Activated CD8-positive, alpha-beta memory T cell treated with anti-CD3 and anti-CD28 coated beads, Interleukin-2, amount 10 ng/mL, durations not matched to agents 7 days and 5 days (primary cell): ENCODE data around the gene MED13L. TPM values are rescaled to one million over a fixed set of nuclear protein-coding genes. Genes with fewer than 3 reads are reported as not detected.
A peak's percentile ranks its signal among the peaks of the same experiment; 100 is the strongest.

Experiments
- ATAC-seq: fragments of 150-1000 bp; cut with Tn5 transposase; one replicate; pipeline ENCODE4 v1.10.0; 2021; ENCODE audit warnings: moderate library complexity
- CTCF ChIA-PET: fragments of 350-600 bp; sonication (Branson Sonifier 250); formaldehyde crosslinking; loops from one replicate; lab custom pipeline; 2021; ENCODE audit warnings: antibody characterized with exemption; lab: Charles Lee
- DNase-seq: peaks from one replicate; pipeline ENCODE4 v3.0.0-alpha.2; 2020
- H3K27ac Mint-ChIP-seq: one replicate; pipeline ENCODE4 v1.8.0; 2021; ENCODE audit warnings: mild to moderate bottlenecking, mixed read lengths
- H3K27me3 Mint-ChIP-seq: one replicate; pipeline ENCODE4 v1.8.0; 2021; ENCODE audit warnings: mixed read lengths
- H3K36me3 Mint-ChIP-seq: one replicate; pipeline ENCODE4 v1.8.0; 2021; ENCODE audit warnings: mild to moderate bottlenecking, mixed read lengths
- H3K4me1 Mint-ChIP-seq: one replicate; pipeline ENCODE4 v1.8.0; 2021; ENCODE audit warnings: mixed read lengths
- H3K4me3 Mint-ChIP-seq: one replicate; pipeline ENCODE4 v1.8.0; 2021; ENCODE audit warnings: mild to moderate bottlenecking, moderate library complexity, mixed read lengths
- H3K9me3 Mint-ChIP-seq: one replicate; pipeline ENCODE4 v1.8.0; 2022; ENCODE audit warnings: low read depth, mixed read lengths
- total RNA-seq, 2 experiments: library from RNA; stranded (reverse); gene quantifications; one replicate each; pipeline ENCODE4 v1.2.3, GENCODE V29; 2021

MED13L gene
- total RNA-seq, 2 experiments from 2014 or later, result 65.1 to 74.4 TPM

DNA sequence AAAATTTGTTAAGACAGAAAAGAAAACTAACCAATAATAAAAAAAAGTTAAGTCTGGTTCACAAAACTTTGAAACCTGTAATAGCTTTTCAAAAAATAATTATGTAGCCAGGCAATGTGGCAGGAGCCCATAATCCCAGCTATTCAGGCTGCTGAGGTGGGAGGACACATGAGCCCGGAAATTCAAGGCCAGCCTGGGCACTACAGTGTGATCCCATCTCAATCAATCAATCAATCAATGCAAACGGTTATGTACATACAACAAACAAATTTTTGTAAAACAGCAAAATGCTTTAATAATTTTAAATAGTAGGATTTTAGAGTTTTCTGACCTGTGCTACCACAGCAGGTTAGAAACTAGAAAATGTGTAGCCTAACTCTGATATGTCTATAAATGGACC, 152.4 kb downstream of the MED13L start:
- CTCF ChIA-PET, result no interaction called here
- no peak overlapping the region for H3K27ac Mint-ChIP-seq

DNA sequence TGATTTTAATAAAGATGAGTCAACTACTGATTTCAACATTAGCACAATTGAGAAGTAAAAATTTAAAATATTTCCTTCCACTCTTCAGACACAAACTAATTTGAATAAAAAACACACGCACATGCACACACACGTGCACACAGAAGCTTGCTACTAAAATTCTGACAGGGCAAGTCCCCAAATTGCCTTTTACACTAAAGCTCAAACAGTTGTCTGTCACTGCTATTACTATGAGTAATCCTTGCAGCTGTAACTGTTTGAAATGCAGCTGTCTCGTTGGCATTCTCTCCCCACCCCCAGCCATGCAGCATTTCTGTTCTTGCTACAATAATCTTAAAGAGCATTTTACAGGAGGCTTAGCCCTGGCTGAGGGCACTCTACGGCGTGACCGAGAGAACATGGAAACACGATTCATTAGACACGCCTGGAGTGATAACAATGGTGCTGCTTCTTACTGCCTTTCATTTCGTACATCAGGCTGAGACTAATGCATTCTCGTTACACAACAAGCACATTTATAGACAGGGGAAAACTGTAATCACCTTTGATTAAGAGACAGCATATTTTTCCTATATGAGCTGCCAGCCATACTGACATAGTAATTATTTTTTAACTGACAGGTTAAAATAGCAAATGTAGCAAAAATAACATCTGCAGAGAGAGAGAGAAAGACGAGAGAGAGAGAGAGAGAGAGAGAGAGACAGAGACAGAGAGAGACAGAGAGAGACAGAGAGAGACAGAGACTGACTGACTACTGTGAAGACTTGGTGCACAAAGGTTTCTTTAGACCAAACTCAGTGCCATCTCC, 153.8 kb downstream of the MED13L start:
- H3K4me3 Mint-ChIP-seq, result no peak overlapping the region
- no peak overlapping the region for H3K27ac Mint-ChIP-seq
- ATAC-seq (peak; percentile 63), DNase-seq (peak; percentile 42)
- peaks cover 36% of the 10 kb centered on the region for H3K4me1 Mint-ChIP-seq
- H3K36me3 Mint-ChIP-seq, result peaks cover 9% of the 10 kb centered on the region
- no peaks in the 10 kb centered on the region for H3K9me3 Mint-ChIP-seq
- CTCF ChIA-PET, result interaction anchor here (0.5 to 1.1 kb wide), 2 partner anchors 13 to 63 kb away, joined by 3 read pairs; no protein-coding TSS in a partner anchor
- H3K27me3 Mint-ChIP-seq, result no peaks in the 10 kb centered on the region

More for the DNA sequence above, 152.4 kb downstream of the MED13L start:
- ATAC-seq, result no peak
- Mint-ChIP-seq H3K27me3 (no peaks in the 10 kb centered on the region), H3K9me3 (no peaks in the 10 kb centered on the region), H3K4me3 (no peak overlapping the region), H3K36me3 (peaks cover 9% of the 10 kb centered on the region), H3K4me1 (peaks cover 36% of the 10 kb centered on the region)
- no peak for DNase-seq

DNA sequence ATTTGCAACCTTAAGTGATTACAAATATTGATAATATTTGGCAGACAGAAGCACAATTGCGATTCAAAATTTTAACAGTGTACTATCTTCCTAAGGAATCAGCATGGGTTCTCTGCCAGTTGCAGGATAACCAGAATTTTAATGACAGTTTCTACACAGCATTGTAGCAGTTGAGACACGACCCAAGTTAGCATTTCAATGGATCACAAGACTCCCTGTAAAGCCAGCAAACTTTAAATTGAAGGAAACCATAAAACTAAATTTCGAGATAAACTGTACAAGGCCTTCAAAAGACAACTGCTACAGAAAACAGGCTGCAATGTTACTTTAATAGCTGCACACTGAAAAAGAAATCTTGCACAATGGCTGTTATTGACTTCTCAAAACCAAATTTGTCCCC, 154.9 kb downstream of the MED13L start:
- Mint-ChIP-seq H3K27me3 (no peaks in the 10 kb centered on the region), H3K27ac (no peak overlapping the region), H3K36me3 (peaks cover 7% of the 10 kb centered on the region), H3K9me3 (no peaks in the 10 kb centered on the region), H3K4me1 (peaks cover 36% of the 10 kb centered on the region), H3K4me3 (no peak overlapping the region)
- DNase-seq, result no peak
- CTCF ChIA-PET, result interaction anchor here (0.9 to 1.1 kb wide), 2 partner anchors 14 to 19 kb away, joined by 3 read pairs; no protein-coding TSS in a partner anchor
- ATAC-seq, result no peak

DNA sequence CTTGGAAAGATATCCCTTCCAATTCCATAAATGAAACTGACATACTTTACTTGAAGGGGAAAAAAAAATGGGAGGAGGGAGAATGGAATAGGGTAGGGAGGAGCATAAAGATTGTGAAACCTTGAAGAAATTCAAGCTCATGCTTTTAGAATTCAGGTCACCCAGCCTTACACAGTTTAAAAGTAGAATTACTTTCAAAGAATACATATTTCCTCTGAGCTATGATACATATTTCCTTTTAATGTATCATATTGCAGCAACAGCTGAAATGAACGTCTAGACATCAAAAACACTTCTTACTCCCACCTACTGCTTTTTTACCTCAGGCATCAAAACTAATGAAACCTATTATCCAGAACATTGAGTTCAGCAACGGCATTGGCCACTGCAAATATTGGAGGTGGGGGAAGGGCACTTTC, 156.0 kb downstream of the MED13L start:
- CTCF ChIA-PET, result interaction anchor here (1.0 kb wide), 1 partner anchor 14 kb away, joined by 3 read pairs; no protein-coding TSS in a partner anchor
- Mint-ChIP-seq H3K36me3 (peaks cover 3% of the 10 kb centered on the region), H3K9me3 (no peaks in the 10 kb centered on the region), H3K4me1 (peaks cover 40% of the 10 kb centered on the region), H3K27me3 (no peaks in the 10 kb centered on the region), H3K4me3 (no peak overlapping the region), H3K27ac (no peak overlapping the region)
- ATAC-seq (no peak), DNase-seq (no peak)

DNA sequence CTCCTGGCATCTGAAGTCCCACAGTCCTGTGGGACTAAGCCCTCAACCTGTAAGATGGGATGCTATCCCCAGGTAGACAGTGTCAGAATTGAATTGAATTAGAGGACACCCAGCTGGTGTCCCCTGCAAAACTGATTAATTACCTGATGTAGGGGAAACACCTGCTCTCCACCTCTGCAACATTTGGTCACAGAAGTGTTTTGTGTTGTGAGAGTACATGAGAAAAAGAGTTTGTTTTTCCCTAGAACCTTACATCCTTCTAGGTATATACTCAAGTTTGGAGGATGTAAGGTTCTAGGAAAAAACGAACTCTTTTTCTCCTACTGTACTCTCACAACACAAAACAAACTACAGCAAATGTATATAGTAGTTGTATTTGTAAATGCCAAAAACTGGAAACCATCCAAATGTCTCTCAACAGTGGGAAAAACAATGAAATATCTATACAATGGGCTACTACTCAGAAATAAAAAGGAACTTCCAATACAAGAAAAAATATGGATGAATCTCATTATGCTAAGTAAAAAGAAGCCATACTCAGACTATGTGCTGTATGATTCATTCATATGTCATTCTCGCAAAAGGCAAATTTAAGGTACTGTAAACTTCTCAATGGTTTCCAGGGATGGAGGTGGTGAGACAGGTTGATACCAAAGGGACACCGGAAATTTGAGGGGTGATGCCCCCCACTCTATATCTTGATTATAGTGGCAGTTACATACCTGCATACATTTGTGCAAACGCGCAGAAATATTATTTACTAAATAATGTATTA, 160.7 kb downstream of the MED13L start:
- Mint-ChIP-seq H3K4me3 (no peak overlapping the region), H3K9me3 (no peaks in the 10 kb centered on the region), H3K4me1 (peaks cover 23% of the 10 kb centered on the region), H3K27me3 (no peaks in the 10 kb centered on the region), H3K36me3 (no peaks in the 10 kb centered on the region), H3K27ac (no peak overlapping the region)
- no peak for DNase-seq
- CTCF ChIA-PET, result no interaction called here
- no peak for ATAC-seq

DNA sequence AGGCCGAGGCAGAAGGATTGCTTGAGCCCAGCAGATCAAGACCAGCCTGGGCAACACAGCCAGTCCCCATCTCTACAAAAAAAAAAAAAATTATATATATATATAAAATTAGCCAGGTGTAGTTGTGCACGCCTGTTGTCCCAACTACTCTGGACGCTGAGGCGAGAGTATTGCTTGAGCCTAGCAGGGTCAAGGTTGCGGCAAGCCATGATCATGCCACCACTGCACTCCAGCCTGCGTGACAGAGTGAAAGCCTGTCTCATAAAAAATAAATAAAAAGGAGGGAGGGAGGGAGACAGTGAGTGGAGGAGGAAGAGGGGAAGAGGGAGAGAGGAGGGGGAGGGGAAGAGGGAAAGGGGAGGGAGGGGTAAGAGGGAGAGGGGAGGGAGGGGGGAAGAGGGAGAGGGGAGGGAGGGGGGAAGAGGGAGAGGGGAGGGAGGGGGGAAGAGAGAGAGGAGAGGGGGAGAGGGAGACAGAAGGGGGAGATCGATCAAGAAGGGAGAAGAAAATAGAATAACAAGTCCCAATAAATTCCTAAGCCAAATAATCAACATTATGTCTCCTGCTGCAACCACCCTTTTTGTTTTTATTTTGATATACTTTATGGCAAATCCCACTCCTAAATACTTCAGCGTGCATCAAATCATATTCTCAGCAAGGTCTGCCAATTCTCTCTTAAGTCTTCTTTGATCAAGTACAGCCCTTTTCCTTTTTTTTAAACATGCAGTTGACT, 163.9 kb downstream of the MED13L start:
- Mint-ChIP-seq H3K27ac (no peak overlapping the region), H3K4me3 (no peak overlapping the region), H3K9me3 (no peaks in the 10 kb centered on the region), H3K36me3 (peaks cover 4% of the 10 kb centered on the region), H3K27me3 (no peaks in the 10 kb centered on the region), H3K4me1 (peaks cover 9% of the 10 kb centered on the region)
- CTCF ChIA-PET, result no interaction called here
- no peak for DNase-seq
- no peak for ATAC-seq

DNA sequence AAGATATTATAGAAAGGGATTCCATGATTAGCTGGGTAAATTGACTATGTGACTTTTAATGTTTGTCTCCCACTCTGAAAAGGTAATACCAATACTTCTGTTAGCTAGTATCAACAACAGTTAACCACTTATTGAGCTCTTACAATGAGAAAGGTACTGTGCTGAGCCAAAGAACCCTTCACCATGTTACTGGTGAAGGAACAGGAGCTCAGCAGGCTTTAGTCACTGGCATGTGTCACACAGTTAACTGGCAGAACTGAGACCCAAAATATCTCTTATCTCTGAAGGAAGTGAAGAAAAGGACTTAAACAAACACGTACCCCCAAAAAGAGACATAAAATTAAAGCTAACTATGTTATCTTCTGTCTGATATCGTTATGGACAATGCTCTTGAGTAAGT, 170.6 kb downstream of the MED13L start:
- H3K27ac Mint-ChIP-seq, result no peak overlapping the region
- H3K4me1 Mint-ChIP-seq, result peaks cover 7% of the 10 kb centered on the region
- H3K4me3 Mint-ChIP-seq, result no peak overlapping the region
- no peak for ATAC-seq
- no peaks in the 10 kb centered on the region for H3K9me3 Mint-ChIP-seq
- peaks cover 18% of the 10 kb centered on the region for H3K36me3 Mint-ChIP-seq
- CTCF ChIA-PET, result interaction anchor here (1.7 kb wide), 1 partner anchor 14 kb away, joined by 3 read pairs; no protein-coding TSS in a partner anchor
- H3K27me3 Mint-ChIP-seq, result no peaks in the 10 kb centered on the region
- DNase-seq, result no peak

DNA sequence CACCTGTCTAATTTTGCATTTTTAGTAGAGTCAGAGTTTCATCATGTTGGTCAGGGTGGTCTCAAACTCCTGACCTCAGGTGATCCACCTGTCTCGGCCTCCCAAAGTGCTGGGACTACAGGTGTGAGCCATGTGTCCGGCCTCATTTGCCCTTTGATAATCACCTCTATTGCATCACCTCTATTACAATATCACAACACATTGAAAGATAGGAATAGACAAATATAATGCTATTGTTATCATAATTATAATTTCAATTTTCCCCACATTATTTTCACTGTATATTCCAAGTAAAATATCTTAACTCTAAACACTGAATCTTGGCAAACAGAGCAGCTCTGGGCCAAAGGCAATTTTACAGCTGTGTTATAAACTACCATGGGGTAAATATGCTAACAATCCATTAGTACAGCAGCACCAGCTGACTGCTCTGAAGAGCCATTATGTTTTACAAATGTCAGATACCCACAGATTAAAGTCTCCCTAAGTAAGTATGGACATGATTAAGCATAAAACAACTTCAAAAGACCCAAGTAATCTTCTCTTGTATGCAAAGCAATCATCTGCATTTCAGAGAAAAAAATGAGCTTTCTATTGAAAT, 173.2 kb downstream of the MED13L start:
- Mint-ChIP-seq H3K27ac (no peak overlapping the region), H3K9me3 (no peaks in the 10 kb centered on the region), H3K27me3 (no peaks in the 10 kb centered on the region), H3K4me3 (no peak overlapping the region), H3K4me1 (peaks cover 16% of the 10 kb centered on the region), H3K36me3 (peaks cover 21% of the 10 kb centered on the region)
- CTCF ChIA-PET, result no interaction called here
- ATAC-seq, result no peak
- no peak for DNase-seq

DNA sequence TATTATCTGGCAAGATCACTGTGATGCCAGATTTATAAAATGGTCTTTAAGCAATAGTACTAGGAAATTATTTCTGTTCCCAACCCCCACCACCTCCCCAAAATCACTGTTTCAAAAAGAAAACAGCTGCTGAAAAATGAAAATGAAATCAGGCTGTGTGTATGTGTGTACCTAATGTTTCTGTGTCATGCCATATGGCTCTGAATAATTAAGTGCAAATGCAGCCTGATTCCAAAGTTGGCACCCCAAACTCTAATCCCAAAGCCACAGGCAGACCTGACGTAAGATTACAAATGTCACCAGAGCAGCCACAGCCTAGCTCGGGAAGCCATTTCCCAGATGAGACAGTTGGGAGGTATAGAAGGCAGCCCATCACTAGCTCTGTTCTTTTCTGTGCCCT, 175.5 kb downstream of the MED13L start:
- Mint-ChIP-seq H3K36me3 (peaks cover 19% of the 10 kb centered on the region), H3K27me3 (no peaks in the 10 kb centered on the region)

DNA sequence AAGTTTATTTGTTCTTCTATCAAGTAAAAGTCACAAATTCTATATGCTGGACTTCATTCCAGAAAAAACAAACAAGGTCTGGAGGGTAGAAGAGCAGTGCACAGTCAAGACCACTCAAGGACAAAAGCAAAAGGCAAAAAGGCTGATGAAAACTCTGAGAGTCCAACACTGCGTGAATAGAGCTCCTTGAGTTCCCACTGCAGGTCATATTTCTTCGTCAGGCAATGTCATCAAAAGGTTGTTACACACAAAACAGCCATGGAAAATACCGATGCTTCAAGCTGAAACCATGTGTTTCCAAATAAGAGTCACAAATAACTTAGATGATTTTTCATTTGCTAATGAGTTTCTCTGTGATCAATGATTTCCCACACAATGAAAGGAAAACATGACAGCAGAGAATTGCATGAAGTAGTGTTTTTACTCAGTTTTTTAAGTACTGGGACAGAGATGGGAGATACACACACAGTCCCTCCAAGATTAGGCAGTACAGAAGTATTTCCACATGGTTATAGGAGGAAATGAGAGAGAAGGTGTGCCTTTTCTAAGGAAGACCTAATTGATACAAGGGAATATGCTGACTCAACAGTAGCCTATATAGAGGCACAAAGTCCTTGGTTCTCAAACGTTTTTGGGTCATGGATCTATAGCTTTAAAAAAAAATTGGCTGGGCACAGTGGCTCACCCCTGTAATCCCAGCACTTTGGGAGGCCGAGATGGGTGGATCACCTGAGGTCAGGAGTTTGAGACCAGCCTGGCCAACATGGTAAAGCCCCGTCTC, 177.7 kb downstream of the MED13L start:
- DNase-seq (no peak), ATAC-seq (no peak)
- Mint-ChIP-seq H3K27ac (no peak overlapping the region), H3K36me3 (peaks cover 14% of the 10 kb centered on the region), H3K27me3 (no peaks in the 10 kb centered on the region), H3K4me3 (no peak overlapping the region), H3K9me3 (no peaks in the 10 kb centered on the region), H3K4me1 (peaks cover 18% of the 10 kb centered on the region)
- CTCF ChIA-PET, result interaction anchor here (1.3 kb wide), 1 partner anchor 9 kb away, joined by 4 read pairs; no protein-coding TSS in a partner anchor

More for the DNA sequence above, 175.5 kb downstream of the MED13L start:
- CTCF ChIA-PET, result interaction anchor here (0.6 kb wide), 1 partner anchor 54 kb away, joined by 3 read pairs; no protein-coding TSS in a partner anchor
- Mint-ChIP-seq H3K4me3 (no peak overlapping the region), H3K27ac (no peak overlapping the region), H3K4me1 (peaks cover 18% of the 10 kb centered on the region), H3K9me3 (no peaks in the 10 kb centered on the region)
- ATAC-seq (no peak), DNase-seq (no peak)

DNA sequence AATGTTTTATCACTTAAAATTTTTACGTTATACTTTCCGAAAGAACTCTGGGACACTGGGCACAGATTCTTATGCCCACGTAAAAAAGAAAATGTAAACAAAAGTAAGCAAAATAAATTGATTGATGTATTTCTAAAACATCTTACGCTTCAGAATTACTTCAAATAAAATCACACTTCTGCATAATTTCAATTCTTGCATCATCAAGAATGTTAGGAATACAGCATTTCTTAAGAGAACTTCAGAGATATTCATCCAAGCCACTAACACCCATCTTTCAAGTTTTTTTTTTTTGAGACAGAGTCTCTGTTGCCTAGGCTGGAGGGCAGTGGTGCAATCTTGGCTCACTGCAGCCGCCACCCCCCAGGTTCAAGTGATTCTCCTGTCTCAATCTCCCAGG, 180.6 kb downstream of the MED13L start:
- Mint-ChIP-seq H3K27me3 (no peaks in the 10 kb centered on the region), H3K4me3 (no peak overlapping the region), H3K9me3 (no peaks in the 10 kb centered on the region), H3K4me1 (peaks cover 13% of the 10 kb centered on the region), H3K27ac (no peak overlapping the region), H3K36me3 (peaks cover 18% of the 10 kb centered on the region)
- DNase-seq (no peak), ATAC-seq (no peak)
- CTCF ChIA-PET, result no interaction called here

DNA sequence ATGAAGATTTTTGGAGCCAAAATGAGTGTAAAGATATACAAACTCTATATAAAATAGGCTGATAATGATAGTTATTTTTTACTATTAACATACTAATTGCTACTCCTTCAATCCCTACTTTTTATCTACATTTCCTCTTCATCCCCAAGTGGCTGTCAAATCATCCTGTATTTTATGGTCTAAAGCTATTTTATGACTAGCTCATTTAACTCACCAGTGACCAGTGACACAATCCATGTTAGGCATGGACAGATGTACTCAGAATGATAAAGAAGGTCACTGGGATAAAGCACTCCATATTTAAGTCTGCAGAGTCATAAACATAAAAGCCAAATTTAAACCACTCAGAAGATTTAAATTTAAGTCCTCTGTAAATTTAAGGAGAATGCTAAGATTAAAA, 183.0 kb downstream of the MED13L start:
- CTCF ChIA-PET, result no interaction called here
- Mint-ChIP-seq H3K27ac (no peak overlapping the region), H3K27me3 (no peaks in the 10 kb centered on the region), H3K9me3 (no peaks in the 10 kb centered on the region), H3K36me3 (peaks cover 24% of the 10 kb centered on the region), H3K4me1 (peaks cover 18% of the 10 kb centered on the region), H3K4me3 (no peak overlapping the region)
- ATAC-seq, result no peak
- DNase-seq, result no peak
